Caco-2 (cell line): ENCODE results near the gene DCST1. TPM values are rescaled to one million over a fixed set of nuclear protein-coding genes. Genes with fewer than 3 reads are reported as not detected.

Source experiments
- BruUV-seq: library from RNA; stranded (reverse); fragments of 400-500 nt; replicated peaks from 2 replicates; lab custom pipeline; 2021; lab: Mats Ljungman, UMichigan
- CTCF ChIA-PET: fragments of 300-600 bp; sonication (Branson Sonifier 250); formaldehyde crosslinking; loops from one replicate; lab custom pipeline; 2022; ENCODE audit warnings: antibody characterized with exemption; lab: Charles Lee
- POLR2A ChIA-PET: fragments of 300-600 bp; sonication (Branson Sonifier 250); formaldehyde crosslinking; loops from one replicate; lab custom pipeline; 2022; ENCODE audit warnings: antibody characterized with exemption; lab: Charles Lee
- DNase-seq, 2 experiments: peaks; one replicate each; pipeline versions ENCODE4 v3.0.0 to v3.0.0-alpha.2; 2020 to 2022
- H3K27me3 ChIP-seq: replicated peaks from 2 replicates; pipeline ENCODE4 v1.6.0; 2011; ENCODE audit warnings: low read length; ENCODE audit not compliant: control insufficient read depth, insufficient read depth
- H3K36me3 ChIP-seq: 2 replicates; pipeline ENCODE4 v1.5.1; 2011; ENCODE audit warnings: low read length; ENCODE audit not compliant: control insufficient read depth, insufficient read depth
- H3K4me1 ChIP-seq: fragments of 250-450 bp; sonication (Bioruptor Pico); 2 replicates; pipeline ENCODE4 v1.5.1; 2020; ENCODE audit warnings: mild to moderate bottlenecking
- H3K4me3 ChIP-seq: 2 replicates; pipeline ENCODE4 v1.5.1; 2011; ENCODE audit warnings: low read depth, mild to moderate bottlenecking, control low read depth, low read length
- H3K9me3 ChIP-seq: fragments of 250-450 bp; sonication (Bioruptor Pico); 2 replicates; pipeline ENCODE4 v1.5.1; 2020; ENCODE audit warnings: mild to moderate bottlenecking, moderate library complexity
- H3K27ac Mint-ChIP-seq: one replicate; pipeline ENCODE4 v1.8.0; 2022; ENCODE audit warnings: mixed read lengths; ENCODE audit not compliant: unreplicated experiment
- H3K27me3 Mint-ChIP-seq: one replicate; pipeline ENCODE4 v1.8.0; 2022; ENCODE audit warnings: mixed read lengths; ENCODE audit not compliant: insufficient read depth, unreplicated experiment
- H3K36me3 Mint-ChIP-seq: one replicate; pipeline ENCODE4 v1.8.0; 2022; ENCODE audit warnings: mild to moderate bottlenecking, mixed read lengths; ENCODE audit not compliant: insufficient read depth, unreplicated experiment
- H3K4me1 Mint-ChIP-seq: one replicate; pipeline ENCODE4 v1.8.0; 2022; ENCODE audit warnings: low read depth, mixed read lengths; ENCODE audit not compliant: unreplicated experiment
- H3K4me3 Mint-ChIP-seq: one replicate; pipeline ENCODE4 v1.8.0; 2022; ENCODE audit warnings: mild to moderate bottlenecking, moderate library complexity, mixed read lengths; ENCODE audit not compliant: unreplicated experiment
- H3K9me3 Mint-ChIP-seq: one replicate; pipeline ENCODE4 v1.8.0; 2022; ENCODE audit warnings: mixed read lengths; ENCODE audit not compliant: unreplicated experiment
- intact Hi-C: fragments of 100-400 bp; cut with micrococcal nuclease; formaldehyde crosslinking; loops from one replicate; pipeline ENCODE4 v1.10.0; 2022; ENCODE audit not compliant: unreplicated experiment
- total RNA-seq: library from RNA; stranded (reverse); gene quantifications from 2 replicates; pipeline ENCODE4 v1.2.3, GENCODE V29; 2022
- TF ChIP-seq, protein P1 (sequence below), 2 experiments: fragments of 200-600 bp in 1 of 2; IDR thresholded peaks; 1 replicate in 1 of 2; 2 replicates in 1 of 2; pipeline versions ENCODE4 v1.5.1 to v1.8.0; 2011 to 2022; ENCODE audit warnings: antibody characterized with exemption in 1 of 2, control low read depth in 1 of 2, inconsistent platforms in 1 of 2, low read depth in 1 of 2, low read length in 1 of 2, mild to moderate bottlenecking in 1 of 2, moderate library complexity in 1 of 2; ENCODE audit not compliant: insufficient read depth in 1 of 2, severe bottlenecking in 1 of 2, unreplicated experiment in 1 of 2

The DCST1 gene
- total RNA-seq, 1 experiment from 2014 or later: not detected

DNA sequence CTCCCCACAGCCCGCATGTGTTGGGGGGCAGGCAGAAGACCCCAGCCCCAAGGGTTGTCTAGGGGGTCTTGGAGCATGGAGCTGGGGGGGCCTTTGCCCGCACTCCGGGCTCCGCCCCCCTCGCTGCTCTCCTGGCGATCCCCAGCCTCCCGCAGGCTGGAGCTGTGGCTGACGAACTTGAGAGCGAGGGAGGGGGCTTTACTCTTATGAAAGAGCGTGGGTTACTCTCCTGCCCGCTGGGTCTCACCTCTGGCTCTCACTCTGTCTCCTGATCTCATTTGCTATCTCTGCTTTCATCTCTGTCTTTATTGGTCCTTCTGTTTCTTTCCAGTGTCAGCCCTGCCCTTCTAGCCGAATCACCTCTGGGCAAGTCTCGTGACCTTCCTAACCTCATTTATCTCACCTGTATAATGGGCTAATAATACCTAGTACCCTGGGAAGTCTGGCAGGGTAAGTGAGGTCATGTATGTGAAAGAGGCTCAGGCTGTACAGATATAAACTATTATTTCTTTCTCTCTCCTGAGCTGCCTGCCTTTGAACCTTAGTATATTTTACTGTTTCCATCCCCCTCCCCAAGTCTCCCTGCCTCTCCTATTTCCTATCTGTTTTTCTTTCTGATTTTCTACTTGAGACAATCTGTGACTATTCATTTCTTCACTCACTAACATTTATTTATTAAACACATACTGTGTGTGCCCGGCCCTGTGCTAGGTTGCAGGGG is 30.6 kb downstream of the DCST1 start:
- H3K9me3 ChIP-seq: no peaks in the 10 kb centered on the region
- H3K4me3 ChIP-seq: peak overlapping the region; percentile 64
- Mint-ChIP-seq H3K4me1 (peaks cover 22% of the 10 kb centered on the region), H3K4me3 (peak overlapping the region; percentile 86), H3K27ac (peak overlapping the region; percentile 22), H3K9me3 (no peaks in the 10 kb centered on the region), H3K36me3 (peaks cover 26% of the 10 kb centered on the region), H3K27me3 (no peaks in the 10 kb centered on the region)
- DNase-seq: peak in 1 of 2 experiments; percentile 66
- intact Hi-C loops: loop anchor here (5.0 kb wide), 2 partner anchors 92 to 107 kb away; partner anchors contain the start of genes CKS1B, PBXIP1 and SHC1
- ChIA-PET POLR2A (interaction anchor here (0.5 to 1.6 kb wide), 2 partner anchors 14 to 65 kb away, joined by 3 to 6 read pairs; partner anchors contain the start of gene EFNA3), CTCF (interaction anchor here (0.6 to 3.7 kb wide), 4 partner anchors 13 to 47 kb away, joined by 3 to 39 read pairs (median 7); partner anchors contain the start of genes ADAM15 and EFNA3)
- BruUV-seq: TSS peak; percentile 76
- peaks cover 22% of the 10 kb centered on the region for H3K4me1 ChIP-seq
- no peaks in the 10 kb centered on the region for H3K27me3 ChIP-seq
- H3K36me3 ChIP-seq: peaks cover 2% of the 10 kb centered on the region; the same call in 1 of the 2 replicates
- TF ChIP-seq, protein P1, sequence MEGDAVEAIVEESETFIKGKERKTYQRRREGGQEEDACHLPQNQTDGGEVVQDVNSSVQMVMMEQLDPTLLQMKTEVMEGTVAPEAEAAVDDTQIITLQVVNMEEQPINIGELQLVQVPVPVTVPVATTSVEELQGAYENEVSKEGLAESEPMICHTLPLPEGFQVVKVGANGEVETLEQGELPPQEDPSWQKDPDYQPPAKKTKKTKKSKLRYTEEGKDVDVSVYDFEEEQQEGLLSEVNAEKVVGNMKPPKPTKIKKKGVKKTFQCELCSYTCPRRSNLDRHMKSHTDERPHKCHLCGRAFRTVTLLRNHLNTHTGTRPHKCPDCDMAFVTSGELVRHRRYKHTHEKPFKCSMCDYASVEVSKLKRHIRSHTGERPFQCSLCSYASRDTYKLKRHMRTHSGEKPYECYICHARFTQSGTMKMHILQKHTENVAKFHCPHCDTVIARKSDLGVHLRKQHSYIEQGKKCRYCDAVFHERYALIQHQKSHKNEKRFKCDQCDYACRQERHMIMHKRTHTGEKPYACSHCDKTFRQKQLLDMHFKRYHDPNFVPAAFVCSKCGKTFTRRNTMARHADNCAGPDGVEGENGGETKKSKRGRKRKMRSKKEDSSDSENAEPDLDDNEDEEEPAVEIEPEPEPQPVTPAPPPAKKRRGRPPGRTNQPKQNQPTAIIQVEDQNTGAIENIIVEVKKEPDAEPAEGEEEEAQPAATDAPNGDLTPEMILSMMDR (IDR thresholded peaks at IDR 0.05; ENCODE audit: insufficient read depth in 1 of 2, low read depth in 1 of 2, low read length in 1 of 2, severe bottlenecking in 1 of 2, unreplicated experiment in 1 of 2): no peak

DNA sequence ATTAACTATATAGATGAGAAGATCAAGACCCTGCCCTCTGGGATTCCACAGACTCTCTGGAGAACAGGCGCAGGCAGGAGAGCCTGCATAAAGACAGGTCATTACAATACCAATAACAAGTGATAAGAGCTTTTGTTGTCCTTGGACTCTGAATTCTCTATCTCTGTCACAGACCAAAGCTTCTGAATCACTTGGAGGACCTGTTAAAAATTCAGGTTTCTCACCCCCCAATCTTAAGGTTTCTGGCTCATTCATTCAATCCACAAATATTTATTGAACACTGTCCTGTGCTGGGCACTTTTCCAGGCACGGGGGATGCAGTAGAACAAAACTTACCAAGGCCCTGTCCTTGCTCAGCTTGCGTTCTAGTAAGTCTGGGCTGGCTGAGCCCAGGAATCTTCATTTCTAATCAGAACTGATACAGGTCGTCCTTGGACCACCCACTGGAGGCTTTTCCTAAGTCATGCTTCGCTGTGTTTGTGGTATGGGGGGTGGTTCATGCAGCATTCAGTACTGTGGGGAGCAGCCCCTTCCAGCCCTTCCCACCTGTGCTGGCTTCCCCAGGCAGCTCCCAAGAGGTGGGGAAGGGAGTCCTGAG is 31.3 kb downstream of the DCST1 start:
- Histone ChIP-seq H3K4me1 (peaks cover 29% of the 10 kb centered on the region), H3K36me3 (peaks cover 2% of the 10 kb centered on the region; the same call in 1 of the 2 replicates), H3K27me3 (no peaks in the 10 kb centered on the region), H3K9me3 (no peaks in the 10 kb centered on the region), H3K4me3 (no peak overlapping the region; the same call in 1 of the 2 replicates)
- Mint-ChIP-seq H3K27me3 (no peaks in the 10 kb centered on the region), H3K36me3 (peaks cover 26% of the 10 kb centered on the region), H3K9me3 (no peaks in the 10 kb centered on the region), H3K4me3 (peak overlapping the region; percentile 86), H3K27ac (peak overlapping the region; percentile 22), H3K4me1 (peaks cover 22% of the 10 kb centered on the region)
- CTCF ChIA-PET: interaction anchor here (1.2 to 3.7 kb wide), 2 partner anchors 14 to 20 kb away, joined by 5 to 39 read pairs; partner anchors contain the start of gene EFNA3
- no peak for DNase-seq
- TF ChIP-seq, protein P1 (IDR thresholded peaks at IDR 0.05; ENCODE audit: insufficient read depth in 1 of 2, low read depth in 1 of 2, low read length in 1 of 2, severe bottlenecking in 1 of 2, unreplicated experiment in 1 of 2): no peak
- POLR2A ChIA-PET: no interaction called here
- no TSS peak for BruUV-seq
- intact Hi-C loops: loop anchor here (5.0 kb wide), 2 partner anchors 93 to 108 kb away; partner anchors contain the start of genes CKS1B, PBXIP1 and SHC1

DNA sequence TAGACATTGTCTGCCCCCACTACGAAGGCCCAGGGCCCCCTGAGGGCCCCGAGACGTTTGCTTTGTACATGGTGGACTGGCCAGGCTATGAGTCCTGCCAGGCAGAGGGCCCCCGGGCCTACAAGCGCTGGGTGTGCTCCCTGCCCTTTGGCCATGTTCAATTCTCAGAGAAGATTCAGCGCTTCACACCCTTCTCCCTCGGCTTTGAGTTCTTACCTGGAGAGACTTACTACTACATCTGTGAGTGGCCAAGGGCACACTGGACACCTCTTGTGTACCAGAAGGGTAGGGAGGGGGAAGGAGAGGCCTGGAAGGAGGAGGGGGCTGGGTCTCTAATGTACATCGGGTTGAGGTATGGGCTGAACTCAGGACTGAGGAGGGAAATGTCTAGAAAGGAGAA is 33.2 kb downstream of the DCST1 start:
- BruUV-seq: no TSS peak

More for the DNA sequence above, 33.2 kb downstream of the DCST1 start:
- Histone ChIP-seq H3K27me3 (no peaks in the 10 kb centered on the region), H3K4me1 (peaks cover 37% of the 10 kb centered on the region), H3K4me3 (no peak overlapping the region), H3K36me3 (peaks cover 2% of the 10 kb centered on the region; the same call in 1 of the 2 replicates), H3K9me3 (no peaks in the 10 kb centered on the region)
- Mint-ChIP-seq H3K27me3 (no peaks in the 10 kb centered on the region), H3K9me3 (no peaks in the 10 kb centered on the region), H3K4me3 (no peak overlapping the region), H3K4me1 (peaks cover 22% of the 10 kb centered on the region), H3K36me3 (peaks cover 20% of the 10 kb centered on the region), H3K27ac (no peak overlapping the region)
- TF ChIP-seq, protein P1 (IDR thresholded peaks at IDR 0.05; ENCODE audit: insufficient read depth in 1 of 2, low read depth in 1 of 2, low read length in 1 of 2, severe bottlenecking in 1 of 2, unreplicated experiment in 1 of 2): no peak
- DNase-seq: no peak
- CTCF ChIA-PET: no interaction called here
- intact Hi-C loops: no loop called here
- POLR2A ChIA-PET: no interaction called here
